Loucy (cell line): Measurements from ENCODE around the gene OTUB2.

Experiments
- H2AFZ ChIP-seq: fragments of 200-600 bp; sonication (generic); 2 replicates; pipeline ENCODE4 v1.6.0; 2016; ENCODE audit warnings: antibody characterized with exemption, mild to moderate bottlenecking, low read length, moderate library complexity
- H3F3A ChIP-seq: fragments of 200-600 bp; 2 replicates; pipeline ENCODE4 v1.6.0; 2016; ENCODE audit warnings: antibody characterized with exemption, low read depth, mild to moderate bottlenecking
- H3K27me3 ChIP-seq: fragments of 200-600 bp; sonication (generic); 2 replicates; pipeline ENCODE4 v1.6.1; 2014; ENCODE audit warnings: low read length, mild to moderate bottlenecking; ENCODE audit not compliant: insufficient read depth, poor library complexity, severe bottlenecking
- H3K36me3 ChIP-seq: fragments of 200-600 bp; sonication (generic); 2 replicates; pipeline ENCODE4 v1.6.1; 2016; ENCODE audit warnings: low read length; ENCODE audit not compliant: insufficient read depth
- H3K4me1 ChIP-seq: fragments of 200-600 bp; sonication (generic); 2 replicates; pipeline ENCODE4 v1.5.1; 2014; ENCODE audit warnings: low read length, mild to moderate bottlenecking; ENCODE audit not compliant: insufficient read depth, poor library complexity, severe bottlenecking
- H3K4me2 ChIP-seq: fragments of 200-600 bp; sonication (generic); 2 replicates; pipeline ENCODE4 v1.6.0; 2014; ENCODE audit warnings: antibody characterized with exemption, low read length, low read depth, mild to moderate bottlenecking; ENCODE audit not compliant: poor library complexity, severe bottlenecking
- H3K4me3 ChIP-seq: fragments of 200-600 bp; sonication (generic); 2 replicates; pipeline ENCODE4 v1.5.1; 2014; ENCODE audit warnings: low read length, mild to moderate bottlenecking, mixed read lengths; ENCODE audit not compliant: poor library complexity, severe bottlenecking
- H3K79me2 ChIP-seq: fragments of 200-600 bp; sonication (generic); 2 replicates; pipeline ENCODE4 v1.6.1; 2014; ENCODE audit warnings: low read length; ENCODE audit not compliant: insufficient read depth
- H3K9ac ChIP-seq: fragments of 200-600 bp; sonication (generic); 2 replicates; pipeline ENCODE4 v1.6.0; 2014; ENCODE audit warnings: mild to moderate bottlenecking, low read depth, low read length, moderate library complexity; ENCODE audit not compliant: poor library complexity, severe bottlenecking
- H3K9me2 ChIP-seq: fragments of 200-600 bp; sonication (generic); replicated peaks from 2 replicates; pipeline ENCODE4 v1.6.1; 2016; ENCODE audit warnings: low read depth, low read length, mixed read lengths
- H3K9me3 ChIP-seq: fragments of 200-600 bp; sonication (generic); 2 replicates; pipeline ENCODE4 v1.6.1; 2014; ENCODE audit warnings: mild to moderate bottlenecking, antibody characterized with exemption, low read length, low read depth; ENCODE audit not compliant: insufficient read depth
- H4K20me1 ChIP-seq: fragments of 200-600 bp; sonication (generic); 2 replicates; pipeline ENCODE4 v1.6.0; 2014; ENCODE audit warnings: antibody characterized with exemption, low read length, mild to moderate bottlenecking; ENCODE audit not compliant: insufficient read depth, poor library complexity, severe bottlenecking
- EZH2phosphoT487 ChIP-seq: fragments of 200-600 bp; IDR thresholded peaks from 2 replicates; pipeline ENCODE4 v1.6.1; 2018; ENCODE audit warnings: antibody characterized with exemption, mild to moderate bottlenecking, moderate library complexity, borderline replicate concordance
- TF ChIP-seq, protein P1 (sequence below): fragments of 200-600 bp; sonication (generic); conservative IDR thresholded peaks from 2 replicates; pipeline ENCODE4 v1.5.1; 2014; ENCODE audit warnings: mild to moderate bottlenecking, antibody characterized with exemption, low read length

The OTUB2 gene

DNA sequence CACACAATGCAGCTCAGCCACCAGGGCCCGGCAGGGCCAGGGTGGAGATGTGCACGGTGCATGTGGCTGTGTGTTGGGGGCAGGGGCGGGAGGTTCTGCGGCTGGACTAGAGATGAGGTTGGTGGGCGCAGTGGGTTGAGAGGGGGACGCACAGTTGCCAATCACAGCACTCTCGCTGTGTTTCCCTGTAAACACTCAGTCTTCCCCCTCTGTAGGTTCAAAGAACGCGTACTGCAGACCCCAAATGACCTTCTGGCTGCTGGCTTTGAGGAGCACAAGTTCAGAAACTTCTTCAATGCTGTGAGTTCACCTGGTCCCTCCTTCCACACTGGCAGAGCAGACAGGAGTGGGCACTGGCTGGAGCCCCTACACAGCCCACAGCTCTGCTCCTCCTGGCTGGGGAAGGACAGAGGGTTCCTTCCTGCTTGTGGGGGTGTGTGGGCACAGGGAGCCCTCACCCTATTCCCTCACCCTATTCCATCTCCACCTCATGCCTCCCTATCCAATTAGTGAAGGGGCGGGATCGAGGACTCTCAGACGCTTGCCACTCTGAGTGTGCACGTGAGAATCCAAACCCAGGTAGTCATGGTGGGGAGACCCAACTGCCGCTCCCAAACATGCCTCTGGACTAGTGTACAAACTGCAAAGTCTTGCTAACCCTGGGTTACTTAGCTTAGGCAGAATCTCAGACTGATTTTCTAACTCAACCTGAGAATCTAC, 17.8 kb downstream of the OTUB2 start:
- Histone ChIP-seq H3K36me3 (peaks cover 36% of the 10 kb centered on the region; the same call in 1 of the 2 replicates), H3F3A (no peaks in the 10 kb centered on the region), H3K4me1 (no peaks in the 10 kb centered on the region), H2AFZ (no peak overlapping the region), H3K4me2 (no peak overlapping the region), H3K9me3 (no peaks in the 10 kb centered on the region), H3K9ac (no peak overlapping the region), H3K27me3 (no peaks in the 10 kb centered on the region), H4K20me1 (no peaks in the 10 kb centered on the region), H3K9me2 (no peaks in the 10 kb centered on the region), H3K4me3 (no peak overlapping the region), H3K79me2 (no peaks in the 10 kb centered on the region)
- no peak for TF ChIP-seq EZH2phosphoT487
- TF ChIP-seq, protein P1, sequence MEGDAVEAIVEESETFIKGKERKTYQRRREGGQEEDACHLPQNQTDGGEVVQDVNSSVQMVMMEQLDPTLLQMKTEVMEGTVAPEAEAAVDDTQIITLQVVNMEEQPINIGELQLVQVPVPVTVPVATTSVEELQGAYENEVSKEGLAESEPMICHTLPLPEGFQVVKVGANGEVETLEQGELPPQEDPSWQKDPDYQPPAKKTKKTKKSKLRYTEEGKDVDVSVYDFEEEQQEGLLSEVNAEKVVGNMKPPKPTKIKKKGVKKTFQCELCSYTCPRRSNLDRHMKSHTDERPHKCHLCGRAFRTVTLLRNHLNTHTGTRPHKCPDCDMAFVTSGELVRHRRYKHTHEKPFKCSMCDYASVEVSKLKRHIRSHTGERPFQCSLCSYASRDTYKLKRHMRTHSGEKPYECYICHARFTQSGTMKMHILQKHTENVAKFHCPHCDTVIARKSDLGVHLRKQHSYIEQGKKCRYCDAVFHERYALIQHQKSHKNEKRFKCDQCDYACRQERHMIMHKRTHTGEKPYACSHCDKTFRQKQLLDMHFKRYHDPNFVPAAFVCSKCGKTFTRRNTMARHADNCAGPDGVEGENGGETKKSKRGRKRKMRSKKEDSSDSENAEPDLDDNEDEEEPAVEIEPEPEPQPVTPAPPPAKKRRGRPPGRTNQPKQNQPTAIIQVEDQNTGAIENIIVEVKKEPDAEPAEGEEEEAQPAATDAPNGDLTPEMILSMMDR = no peak

DNA sequence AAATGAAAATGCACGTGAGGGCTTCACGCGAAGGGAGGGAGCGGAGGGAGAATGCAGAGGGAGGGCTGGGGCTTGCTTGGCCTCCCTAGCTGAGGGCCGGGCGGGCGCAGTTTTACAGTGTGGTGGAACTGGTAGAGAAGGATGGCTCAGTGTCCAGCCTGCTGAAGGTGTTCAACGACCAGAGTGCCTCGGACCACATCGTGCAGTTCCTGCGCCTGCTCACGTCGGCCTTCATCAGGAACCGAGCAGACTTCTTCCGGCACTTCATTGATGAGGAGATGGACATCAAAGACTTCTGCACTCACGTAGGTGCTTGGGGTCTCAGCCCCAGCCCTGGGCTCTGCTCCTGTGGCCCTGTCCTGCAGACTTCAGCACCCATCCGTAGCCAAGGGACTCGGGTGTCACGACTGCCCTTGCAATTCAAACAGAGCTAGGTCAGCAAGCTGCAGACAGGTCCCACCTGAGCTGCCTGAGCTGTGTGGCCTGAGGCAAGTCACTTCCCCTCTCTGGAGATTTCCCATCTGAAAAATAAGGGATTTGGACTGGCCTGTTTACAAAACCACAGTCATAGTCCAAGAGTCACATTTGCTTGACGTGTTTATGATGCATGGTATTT, 18.4 kb downstream of the OTUB2 start:
- Histone ChIP-seq H3F3A (no peaks in the 10 kb centered on the region), H3K36me3 (peaks cover 42% of the 10 kb centered on the region; the same call in 1 of the 2 replicates), H3K9me2 (no peaks in the 10 kb centered on the region), H3K4me3 (no peak overlapping the region), H3K4me1 (no peaks in the 10 kb centered on the region), H3K79me2 (no peaks in the 10 kb centered on the region), H3K4me2 (no peak overlapping the region), H4K20me1 (no peaks in the 10 kb centered on the region), H3K9ac (no peak overlapping the region), H2AFZ (no peak overlapping the region), H3K27me3 (no peaks in the 10 kb centered on the region), H3K9me3 (no peaks in the 10 kb centered on the region)
- TF ChIP-seq EZH2phosphoT487 = no peak
- TF ChIP-seq, protein P1 = no peak

DNA sequence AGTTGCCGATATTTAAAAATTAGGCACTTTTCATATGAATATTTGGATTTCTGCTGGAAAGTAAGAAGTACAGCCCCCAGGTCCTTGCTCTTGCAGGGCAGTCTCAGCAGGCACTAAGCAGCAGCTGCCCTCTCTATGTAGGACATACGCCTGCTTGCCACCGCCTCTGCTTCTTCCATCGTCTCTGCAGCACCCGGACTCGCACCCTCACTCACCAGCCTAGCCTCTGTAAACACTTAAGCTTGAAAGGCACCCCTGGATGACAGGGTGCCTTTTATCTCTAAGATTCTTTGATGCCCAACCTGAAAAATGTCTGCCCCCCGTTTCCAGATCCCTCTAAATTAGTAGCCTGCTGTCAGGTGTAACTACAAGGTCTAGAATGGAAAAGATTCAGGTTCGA, 19.0 kb downstream of the OTUB2 start:
- Histone ChIP-seq H3K36me3 (peaks cover 48% of the 10 kb centered on the region; the same call in 1 of the 2 replicates), H3K9me2 (no peaks in the 10 kb centered on the region)

More for the DNA sequence above, 19.0 kb downstream of the OTUB2 start:
- H3K4me1 ChIP-seq = no peaks in the 10 kb centered on the region
- TF ChIP-seq EZH2phosphoT487 = no peak
- TF ChIP-seq, protein P1 = no peak
- no peak overlapping the region for H2AFZ ChIP-seq
- H3K79me2 ChIP-seq = no peaks in the 10 kb centered on the region
- H3K9me3 ChIP-seq = no peaks in the 10 kb centered on the region
- no peaks in the 10 kb centered on the region for H3F3A ChIP-seq
- H4K20me1 ChIP-seq = no peaks in the 10 kb centered on the region
- H3K27me3 ChIP-seq = no peaks in the 10 kb centered on the region
- no peak overlapping the region for H3K4me3 ChIP-seq
- H3K4me2 ChIP-seq = no peak overlapping the region
- no peak overlapping the region for H3K9ac ChIP-seq
